ENCODE results near the gene NFX1.
"Not testable (repeated sequence)": the region's sequence is repeated elsewhere in the genome, so short reads cannot be mapped to it uniquely, and the experiment has no call there.

Gene NFX1

DNA sequence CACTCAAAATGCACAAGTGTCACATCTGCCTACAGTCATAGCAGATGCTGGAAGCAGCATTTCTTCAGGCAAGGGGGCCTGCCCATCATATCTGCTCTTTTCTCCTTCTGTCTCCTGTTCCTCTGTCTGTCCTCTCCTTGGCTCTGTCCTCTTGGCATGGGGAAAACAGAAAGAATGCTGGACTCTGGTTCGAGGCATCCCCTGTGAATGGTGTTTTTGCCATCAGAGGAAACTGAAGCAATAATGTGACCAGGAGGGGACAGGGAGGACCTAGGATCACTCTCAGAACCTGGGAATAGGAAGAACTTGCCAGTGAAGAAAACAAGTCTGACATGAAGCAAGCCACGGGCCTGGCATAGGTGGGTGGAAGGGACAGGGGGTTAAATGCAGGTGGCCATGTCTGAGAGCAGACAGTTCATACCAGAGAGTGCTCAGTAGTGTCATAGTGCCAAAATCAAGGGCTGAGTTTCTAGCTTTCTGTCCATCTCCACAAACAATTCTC lies 76.7 kb downstream of the NFX1 start:
- FAIRE-seq, result no peak

- no peak for FAIRE-seq
These were observed 82.6 kb downstream of the NFX1 start for GRCh38 chr9:33372900-33373299.

- no peak for FAIRE-seq
These were observed 83.9 kb downstream of the NFX1 start for GRCh38 chr9:33374190-33374589.

GRCh38 chr9:33374634-33375237 lies 84.4 kb downstream of the NFX1 start:
- FAIRE-seq, result peak; percentile 92

GRCh38 chr9:33375238-33375840 lies 85.0 kb downstream of the NFX1 start:
- FAIRE-seq, result no peak

DNA sequence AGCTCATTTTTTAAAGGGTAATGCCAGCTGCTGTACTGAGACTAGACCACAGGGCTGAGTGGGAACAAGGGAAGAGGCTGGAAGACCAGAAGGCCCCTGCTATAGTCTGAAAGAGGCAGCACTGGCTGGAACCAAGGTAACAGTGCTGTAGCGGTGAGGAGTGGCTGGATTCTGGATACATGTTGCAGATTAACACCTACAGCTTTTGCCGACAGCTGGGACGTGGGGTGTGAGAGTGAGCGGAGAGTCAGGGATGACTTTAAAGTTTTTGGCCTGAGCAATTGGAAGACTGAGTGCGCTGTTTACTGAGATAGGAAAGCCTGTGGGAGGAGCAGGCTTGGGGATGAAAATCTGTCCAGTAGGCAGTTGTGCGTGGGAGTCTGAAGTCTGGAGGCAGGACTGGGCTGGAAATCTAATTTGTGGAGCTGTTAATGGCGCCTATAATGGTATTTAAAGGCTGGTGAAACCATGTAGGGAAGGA lies 85.6 kb downstream of the NFX1 start:
- FAIRE-seq, result no peak

DNA sequence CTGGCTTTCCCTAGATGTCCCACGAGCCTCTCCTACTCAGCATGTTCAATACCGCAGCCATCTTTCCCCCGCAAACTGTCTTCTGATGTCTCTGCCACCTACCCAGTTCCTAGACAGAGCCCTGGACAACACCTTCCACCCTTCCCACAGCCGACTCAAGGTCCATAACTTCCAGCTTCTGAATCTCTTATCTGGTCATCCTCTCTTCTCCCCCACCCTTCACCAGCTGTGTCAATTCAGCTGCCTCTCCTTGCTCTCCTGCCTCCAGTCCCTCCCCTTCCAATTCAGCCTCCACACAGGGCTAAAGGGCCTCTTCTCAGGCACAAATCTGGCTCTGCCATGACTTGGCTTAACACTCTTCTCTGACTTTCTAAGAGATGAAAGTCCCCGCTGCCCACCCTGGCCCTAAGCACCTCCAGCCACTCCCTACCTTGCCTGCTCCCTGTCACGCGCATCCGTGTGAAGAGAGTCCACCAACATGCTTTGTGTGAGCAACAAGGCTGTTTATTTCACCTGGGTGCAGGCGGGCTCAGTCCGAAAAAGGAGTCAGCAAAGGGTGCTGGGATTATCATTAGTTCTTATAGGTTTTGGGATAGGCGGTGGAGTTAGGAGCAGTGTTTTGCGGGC lies 86.9 kb downstream of the NFX1 start:
- FAIRE-seq, result no peak

- no peak for FAIRE-seq
These were observed 87.9 kb downstream of the NFX1 start for GRCh38 chr9:33378121-33378795.

DNA sequence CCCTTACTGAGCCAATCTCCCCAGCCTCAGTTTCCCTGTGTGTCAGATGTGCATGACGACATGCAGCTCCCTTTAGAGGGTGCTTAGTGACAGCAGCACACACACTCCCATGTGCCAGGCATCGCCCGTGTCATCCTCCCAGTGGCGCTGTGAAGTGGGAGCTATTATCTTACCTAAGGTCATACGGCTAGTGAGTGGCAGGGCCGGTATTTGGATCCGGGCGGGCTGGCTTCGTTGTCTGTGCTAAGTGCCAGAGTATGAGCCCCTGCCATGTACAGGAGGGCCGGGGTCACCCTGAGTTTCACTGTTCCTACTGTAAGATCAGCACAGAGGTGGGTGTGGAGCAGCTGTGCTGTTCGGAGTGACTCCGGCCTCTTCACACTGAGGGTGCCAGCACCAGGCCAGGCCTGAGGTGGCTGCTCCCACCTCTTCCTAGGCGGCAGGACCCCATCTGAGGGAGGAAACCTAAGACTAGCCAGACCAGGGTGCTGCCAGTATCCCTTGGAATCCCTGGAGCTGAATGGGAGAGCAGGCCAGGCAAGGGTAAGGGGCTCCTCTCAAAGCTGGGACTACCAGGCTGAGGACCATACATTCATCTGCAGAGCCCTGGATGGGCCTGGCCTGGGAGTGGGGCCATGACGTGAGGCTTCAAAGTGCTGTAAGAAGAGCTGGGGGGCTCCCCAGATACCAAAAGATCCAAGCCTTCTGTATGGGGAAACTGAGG lies 89.5 kb downstream of the NFX1 start:
- FAIRE-seq, result no peak

DNA sequence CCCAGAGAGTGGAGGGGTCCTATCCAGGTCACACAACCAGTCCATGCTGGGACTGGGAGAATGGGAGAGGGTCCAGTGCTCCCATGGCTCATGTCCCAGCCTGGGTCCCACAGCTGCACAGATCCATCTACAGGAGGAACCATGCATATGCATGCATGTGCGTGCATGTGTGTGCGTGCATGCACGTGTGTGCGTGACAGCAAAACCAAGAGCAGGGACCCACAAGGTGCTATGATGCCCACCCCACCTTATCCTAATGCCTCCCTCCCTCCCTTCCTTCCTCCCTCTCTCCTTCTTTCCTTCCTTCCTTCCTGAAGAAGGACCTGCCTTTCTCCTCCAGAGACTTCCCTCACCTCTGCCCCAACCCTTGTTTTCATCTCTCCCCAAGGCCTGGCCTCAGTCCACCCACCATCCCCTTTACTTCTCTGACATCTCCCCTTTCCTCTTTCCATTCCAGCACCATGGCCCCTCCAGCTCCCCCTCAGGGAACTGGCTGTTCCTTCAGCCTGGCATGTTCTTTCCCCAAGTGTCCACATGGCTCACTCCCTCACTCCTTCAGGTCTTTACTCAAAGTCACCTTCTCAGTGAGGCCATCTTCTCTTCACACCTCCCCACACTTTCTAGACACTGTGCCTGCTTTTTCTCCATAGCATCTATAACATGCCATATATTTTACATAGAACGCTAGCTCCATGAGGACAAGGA lies 90.2 kb downstream of the NFX1 start:
- FAIRE-seq, result no peak

DNA sequence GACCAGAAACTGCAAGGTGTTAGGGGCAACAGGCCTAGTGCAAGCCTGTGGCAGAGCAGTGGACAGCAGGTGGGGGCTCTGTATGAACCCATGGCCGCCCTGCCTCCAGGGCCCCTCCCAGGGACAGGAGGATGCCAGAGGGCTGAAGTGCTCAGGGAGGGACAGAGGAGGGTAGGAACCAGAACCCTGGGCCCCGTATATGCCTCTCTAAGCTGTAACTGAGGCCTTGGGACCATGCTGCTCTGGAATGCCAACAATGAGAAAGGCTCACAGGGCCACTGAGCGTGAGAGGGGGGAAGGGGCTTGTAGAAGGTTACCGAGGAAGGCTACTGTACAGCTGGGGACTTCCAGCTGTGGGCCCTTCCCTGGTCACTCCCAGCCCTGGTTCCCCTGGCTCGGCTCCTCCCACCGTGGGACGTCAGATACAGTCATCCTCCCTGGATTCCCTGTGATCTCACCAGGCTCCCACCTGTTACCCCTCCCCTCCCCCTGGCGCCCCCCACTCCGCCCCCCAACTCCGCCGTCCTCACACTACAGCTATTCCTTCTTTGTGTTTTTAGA lies 91.0 kb downstream of the NFX1 start:
- no peak for FAIRE-seq

DNA sequence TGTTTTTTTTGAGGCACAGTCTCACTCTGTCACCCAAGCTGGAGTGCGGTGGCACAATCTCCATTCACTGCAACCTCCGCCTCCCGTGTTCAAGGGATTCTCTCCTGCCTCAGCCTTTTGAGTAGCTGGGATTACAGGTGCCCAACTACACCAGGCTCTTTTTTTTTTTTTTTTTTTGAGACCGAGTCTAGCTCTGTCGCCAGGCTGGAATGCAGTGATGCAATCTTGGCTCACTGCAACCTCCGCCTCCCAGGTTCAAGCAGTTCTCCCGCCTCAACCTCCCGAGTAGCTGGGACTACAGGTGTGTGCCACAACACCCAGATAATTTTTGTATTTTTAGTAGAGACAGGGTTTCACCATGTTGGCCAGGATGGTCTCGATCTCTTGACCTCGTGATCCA lies 92.1 kb downstream of the NFX1 start:
- not testable (repeated sequence) for FAIRE-seq

DNA sequence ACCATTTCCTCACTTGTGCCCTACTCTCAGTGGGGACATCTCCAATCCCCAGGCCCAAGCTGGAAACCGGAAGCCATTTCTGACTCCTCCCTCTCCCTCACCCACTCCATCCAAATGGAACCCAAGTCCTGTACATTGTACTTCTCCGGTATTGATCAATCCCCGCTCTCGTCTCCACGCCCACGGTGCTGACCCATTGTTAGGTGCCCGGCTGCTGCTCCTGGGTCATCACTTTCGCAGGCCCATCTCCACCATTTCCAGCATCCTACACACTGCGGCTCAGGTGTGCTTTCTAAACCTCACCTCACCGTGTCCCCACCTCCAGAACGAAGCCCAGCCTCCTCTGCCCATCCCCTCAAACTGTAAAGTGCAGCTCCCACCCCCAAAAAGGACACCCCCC lies 93.1 kb downstream of the NFX1 start:
- FAIRE-seq, result not testable (repeated sequence)

- not testable (repeated sequence) for FAIRE-seq
These were observed 95.2 kb downstream of the NFX1 start for GRCh38 chr9:33385536-33385935.

- FAIRE-seq, result not testable (repeated sequence)
These were observed 95.8 kb downstream of the NFX1 start for GRCh38 chr9:33385979-33386640.

GRCh38 chr9:33386641-33386996 lies 96.3 kb downstream of the NFX1 start:
- FAIRE-seq, result not testable (repeated sequence)

DNA sequence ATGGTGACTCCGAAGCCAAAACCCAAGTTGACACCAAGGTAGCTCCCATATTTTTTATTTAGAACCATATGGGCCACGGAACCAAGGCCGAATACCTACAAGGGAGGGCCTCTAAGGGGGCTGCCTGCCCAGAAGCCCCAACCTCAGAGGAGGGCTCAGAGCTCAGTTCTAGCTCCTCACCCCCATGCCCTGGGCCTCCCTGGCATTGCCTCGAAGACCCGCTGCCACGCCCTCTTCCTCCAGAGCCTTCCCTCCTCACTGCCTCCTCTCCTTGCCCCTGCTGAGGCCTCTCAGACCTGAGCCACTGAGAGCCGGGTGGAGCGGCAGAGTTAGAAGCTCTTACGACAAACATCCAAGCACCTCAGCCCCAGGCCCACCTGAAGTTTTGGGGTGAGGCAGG lies 96.7 kb downstream of the NFX1 start:
- not testable (repeated sequence) for FAIRE-seq

DNA sequence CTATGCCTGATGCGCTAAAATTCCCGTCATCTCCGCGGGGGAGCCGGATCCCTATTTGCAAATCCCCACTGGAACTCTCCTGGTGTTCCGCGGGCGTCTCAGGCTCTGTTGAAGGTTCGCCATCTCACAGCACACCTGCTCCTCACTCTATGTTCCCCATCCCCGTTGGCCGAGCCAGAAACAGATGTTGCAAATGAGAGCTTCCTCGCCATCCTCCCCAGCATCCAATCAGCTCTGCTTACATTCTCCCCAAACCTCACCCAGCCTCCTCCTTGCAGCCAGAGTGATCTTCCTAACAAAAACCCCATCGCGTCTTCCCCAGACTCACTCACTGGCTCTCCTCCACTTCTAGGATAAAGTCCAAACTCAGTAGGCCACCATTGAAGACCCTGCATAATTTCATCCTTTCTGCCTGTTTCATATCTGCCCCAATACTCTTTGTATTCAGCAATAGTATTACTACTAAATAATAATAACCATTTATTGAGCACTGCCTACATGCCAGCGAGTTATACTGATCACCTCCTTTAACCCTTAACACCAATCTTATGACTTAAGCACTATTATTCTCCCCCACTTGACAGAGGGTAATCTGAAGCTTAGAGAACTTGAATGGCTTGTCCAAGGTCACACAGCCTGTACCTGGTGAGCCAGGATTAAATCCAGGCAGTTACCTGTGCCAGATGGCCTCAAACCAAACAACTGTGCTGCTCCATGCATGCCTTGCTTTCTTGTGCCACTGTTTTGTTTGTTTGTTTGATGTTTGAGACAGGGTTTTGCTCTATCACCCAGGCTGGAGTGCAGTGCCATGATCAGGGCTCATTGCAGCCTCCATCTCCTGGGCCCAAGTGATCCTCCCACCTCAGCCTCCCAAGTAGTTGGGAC lies 98.0 kb downstream of the NFX1 start:
- FAIRE-seq, result no peak

DNA sequence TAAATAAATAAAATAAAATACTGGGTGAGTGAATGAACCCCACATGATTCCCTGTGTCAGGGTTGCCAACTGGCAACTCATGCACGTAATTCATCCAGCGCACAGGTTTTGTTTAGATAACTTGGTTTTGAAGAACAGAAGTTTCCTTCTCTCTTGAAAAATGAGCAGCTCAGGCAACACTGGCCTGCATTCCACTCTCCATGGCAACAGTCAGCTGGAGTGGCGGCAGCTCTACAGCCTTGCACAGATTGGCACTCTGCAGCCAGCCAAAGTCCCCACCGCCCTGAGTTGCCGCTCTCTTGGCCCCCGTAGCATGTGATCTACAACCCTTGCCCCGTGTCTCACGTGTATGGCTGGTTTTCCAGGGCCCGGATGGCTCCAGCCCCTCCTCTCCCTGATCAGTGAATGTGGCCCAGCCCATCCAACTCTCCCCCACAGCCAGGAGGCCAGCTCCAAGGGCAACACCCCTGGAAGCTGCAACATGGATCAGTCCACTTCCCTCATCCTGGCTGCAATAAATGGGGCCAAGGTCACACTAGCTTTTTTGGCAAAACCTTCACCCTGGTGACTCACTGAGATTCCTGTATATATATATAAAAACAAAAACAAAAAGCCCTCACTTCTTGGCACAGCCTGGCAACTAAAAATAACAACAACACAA lies 100.9 kb downstream of the NFX1 start:
- FAIRE-seq, result not testable (repeated sequence)

DNA sequence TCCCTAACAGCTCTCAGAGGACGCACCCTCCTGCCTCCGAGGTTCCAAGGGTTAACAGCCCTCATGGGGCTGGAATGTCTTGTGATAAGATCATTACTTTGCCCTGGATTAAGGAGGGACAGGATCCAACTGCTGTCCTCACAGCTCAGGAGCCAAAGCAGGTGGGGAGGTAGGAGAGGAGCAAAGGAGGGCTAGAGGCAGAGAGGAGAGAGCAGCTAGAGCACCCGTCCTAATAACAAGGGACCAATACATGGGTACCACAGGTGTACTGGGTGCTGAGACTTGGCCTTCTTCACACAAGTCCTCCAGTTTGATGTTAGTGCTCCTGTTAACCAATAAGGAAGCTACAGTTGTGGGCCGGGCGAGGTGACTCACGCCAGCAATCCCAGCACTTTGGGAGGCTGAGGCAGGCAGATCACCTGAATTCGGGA lies 102.3 kb downstream of the NFX1 start:
- not testable (repeated sequence) for FAIRE-seq

All from A204.1 (cell line).